NCI-H2081 (cell line): ENCODE results near the gene ERO1B.

Source experiments
- DNase-seq, 2 experiments: peaks; one replicate each; lab custom pipeline; 2025; lab: John Stamatoyannopoulos, UW

Gene ERO1B

GRCh38 chr1:236181059-236181458 is 100.7 kb downstream of the ERO1B start:
- DNase-seq, result no peak

GRCh38 chr1:236179634-236180033 is 102.1 kb downstream of the ERO1B start:
- DNase-seq, result no peak

- no peak for DNase-seq
These were observed 105.1 kb downstream of the ERO1B start for GRCh38 chr1:236176337-236177336.

- DNase-seq, result no peak
These were observed 106.0 kb downstream of the ERO1B start for GRCh38 chr1:236175642-236176336.

GRCh38 chr1:236173174-236173767 is 108.5 kb downstream of the ERO1B start:
- DNase-seq, result no peak

- no peak for DNase-seq
These were observed 109.6 kb downstream of the ERO1B start for GRCh38 chr1:236172041-236172579.

GRCh38 chr1:236168716-236169429 is 112.9 kb downstream of the ERO1B start:
- peak in 1 of 2 experiments; percentile 29 for DNase-seq

GRCh38 chr1:236167578-236167977 is 114.2 kb downstream of the ERO1B start:
- DNase-seq, result no peak

GRCh38 chr1:236167154-236167553 is 114.6 kb downstream of the ERO1B start:
- no peak for DNase-seq

GRCh38 chr1:236166041-236166440 is 115.7 kb downstream of the ERO1B start:
- no peak for DNase-seq
